GM21576 (cell line): Measurements from ENCODE around the gene KIFAP3.
"Not testable (repeated sequence)": the region's sequence is repeated elsewhere in the genome, so short reads cannot be mapped to it uniquely, and the experiment has no call there.

ENCODE experiments used
- ATAC-seq: cut with Tn5 transposase; IDR thresholded peaks from one replicate; pipeline ENCODE4 v1.9.1; 2021; ENCODE audit warnings: mild to moderate bottlenecking, moderate library complexity; ENCODE audit not compliant: unreplicated experiment

Gene KIFAP3

DNA sequence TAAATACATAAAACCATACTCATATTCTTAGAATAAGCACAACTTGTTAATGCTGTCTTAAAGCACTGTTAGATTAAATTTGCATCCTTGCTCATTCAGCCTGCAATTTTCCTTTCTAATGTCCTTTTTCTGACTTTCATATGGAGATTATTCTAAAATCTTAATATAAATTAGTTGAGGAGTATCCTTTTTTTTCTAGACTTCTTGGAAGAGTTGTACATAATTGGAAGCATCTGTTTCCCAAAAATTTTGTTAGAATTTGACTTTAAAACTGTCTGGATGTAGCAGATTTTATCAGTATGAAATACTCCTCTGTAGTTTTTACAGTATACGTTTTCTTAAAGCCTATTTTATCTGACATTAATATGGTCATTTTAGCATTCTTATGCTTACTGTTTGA, 9.7 kb downstream of the KIFAP3 start:
- ATAC-seq, result no peak

- no peak for ATAC-seq
Observed at GRCh38 chr1:170063109-170063826, 11.2 kb downstream of the KIFAP3 start.

DNA sequence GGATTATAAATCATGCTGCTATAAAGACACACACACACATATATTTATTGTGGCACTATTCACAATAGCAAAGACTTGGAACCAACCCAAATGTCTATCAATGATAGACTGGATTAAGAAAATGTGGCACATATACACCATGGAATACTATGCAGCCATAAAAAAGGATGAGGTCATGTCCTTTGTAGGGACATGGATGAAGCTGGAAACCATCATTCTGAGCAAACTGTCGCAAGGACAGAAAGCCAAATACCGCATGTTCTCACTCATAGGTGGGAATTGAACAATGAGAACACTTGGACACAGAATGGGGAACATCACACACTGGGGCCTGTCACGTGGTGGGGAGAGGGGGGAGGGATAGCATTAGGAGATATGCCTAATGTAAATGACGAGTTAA, 12.8 kb downstream of the KIFAP3 start:
- ATAC-seq, result not testable (repeated sequence)

- not testable (repeated sequence) for ATAC-seq
Observed at GRCh38 chr1:170060015-170060520, 14.4 kb downstream of the KIFAP3 start.

GRCh38 chr1:170049176-170049800, 25.2 kb downstream of the KIFAP3 start:
- no peak for ATAC-seq

- no peak for ATAC-seq
Observed at GRCh38 chr1:170048515-170048914, 26.0 kb downstream of the KIFAP3 start.

- no peak for ATAC-seq
Observed at GRCh38 chr1:170044187-170044586, 30.3 kb downstream of the KIFAP3 start.

DNA sequence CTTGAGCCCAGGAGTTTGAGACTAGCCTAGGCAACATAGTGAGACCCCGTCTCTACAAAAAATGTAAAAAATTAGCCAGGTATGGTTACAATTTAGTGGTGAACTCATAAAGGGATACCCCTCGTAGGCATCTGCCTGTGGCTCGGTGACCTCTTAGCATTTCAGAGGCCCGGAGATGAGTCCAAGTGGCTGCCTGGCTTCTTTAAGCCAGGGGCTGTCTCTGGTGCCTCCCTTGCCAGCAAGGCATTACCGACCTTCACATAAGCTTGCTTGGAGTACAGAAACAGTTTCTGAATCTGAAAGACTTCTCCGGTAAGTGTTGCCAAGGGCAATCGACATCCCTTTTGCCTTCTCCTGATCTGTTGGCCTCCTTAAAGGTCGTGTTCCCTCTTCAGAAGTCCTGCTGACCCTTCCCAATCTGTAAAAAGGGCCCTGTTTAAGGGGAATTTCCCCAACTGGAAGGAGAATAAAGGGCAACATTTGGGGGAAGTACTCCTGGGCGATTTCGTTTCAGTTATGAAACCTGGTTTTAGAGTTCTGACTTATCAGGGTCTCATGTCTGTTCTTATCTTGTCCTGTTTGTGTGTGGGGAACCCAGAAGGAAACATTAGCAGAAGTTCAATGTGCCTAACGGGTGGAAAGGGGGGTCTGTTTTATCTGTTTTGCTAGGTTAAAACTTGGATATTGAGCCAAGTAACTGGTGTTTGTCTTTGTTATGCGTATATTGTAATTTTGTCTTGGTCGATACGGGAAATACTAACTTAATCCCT, 32.9 kb downstream of the KIFAP3 start:
- ATAC-seq, result no peak

DNA sequence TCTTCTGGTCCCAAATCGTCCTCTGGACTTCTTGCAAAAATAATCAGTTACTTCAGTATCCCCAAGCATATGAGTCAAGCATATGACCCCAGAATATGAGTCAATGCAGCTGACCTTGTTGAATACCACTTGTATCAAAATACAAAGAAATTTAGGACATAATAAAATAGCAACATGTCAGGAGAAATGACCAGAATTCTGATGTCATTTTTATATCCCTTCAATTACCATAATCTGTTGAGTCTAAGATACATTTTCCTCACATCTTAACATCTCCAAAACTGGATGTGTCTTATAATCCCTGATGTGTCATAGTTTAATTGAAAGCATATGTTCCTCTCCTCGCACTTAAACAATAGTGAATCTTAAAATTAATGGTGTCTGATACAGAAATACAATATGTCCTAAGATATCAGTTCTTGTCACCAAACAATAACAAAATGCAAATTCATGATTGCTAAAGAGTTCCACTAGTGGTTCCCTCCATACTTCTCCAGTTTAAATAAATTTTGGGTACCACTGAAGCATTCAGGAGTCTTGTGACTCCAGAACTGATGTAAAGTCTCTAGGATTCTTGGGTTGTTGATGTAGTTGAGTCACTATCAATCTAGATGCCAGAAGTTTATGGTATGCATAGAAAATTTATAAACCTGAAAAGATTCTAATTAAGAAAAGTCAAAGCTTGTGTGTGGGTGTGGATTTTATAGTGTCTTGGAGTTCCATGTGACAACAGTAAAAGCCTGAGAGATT, 41.8 kb downstream of the KIFAP3 start:
- no peak for ATAC-seq

DNA sequence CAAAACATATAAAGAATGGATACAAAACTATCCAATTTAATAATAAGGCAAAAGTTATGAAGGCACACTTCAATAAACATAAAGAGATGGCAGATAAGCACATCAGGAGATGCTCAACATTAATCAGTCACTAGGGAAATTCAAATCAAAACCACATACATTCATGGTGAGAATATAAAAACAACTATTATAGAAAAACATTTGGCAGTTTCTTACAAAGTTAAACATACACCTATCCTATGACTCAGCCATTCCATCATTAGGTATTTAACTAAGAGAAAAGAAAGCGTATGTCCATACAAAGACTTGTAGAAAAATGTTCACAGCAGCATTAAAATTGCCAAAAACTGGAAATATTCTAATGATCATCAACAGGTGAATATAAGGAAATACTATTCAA, 44.3 kb downstream of the KIFAP3 start:
- ATAC-seq, result no peak

GRCh38 chr1:170027760-170028159, 46.7 kb downstream of the KIFAP3 start:
- ATAC-seq, result no peak

DNA sequence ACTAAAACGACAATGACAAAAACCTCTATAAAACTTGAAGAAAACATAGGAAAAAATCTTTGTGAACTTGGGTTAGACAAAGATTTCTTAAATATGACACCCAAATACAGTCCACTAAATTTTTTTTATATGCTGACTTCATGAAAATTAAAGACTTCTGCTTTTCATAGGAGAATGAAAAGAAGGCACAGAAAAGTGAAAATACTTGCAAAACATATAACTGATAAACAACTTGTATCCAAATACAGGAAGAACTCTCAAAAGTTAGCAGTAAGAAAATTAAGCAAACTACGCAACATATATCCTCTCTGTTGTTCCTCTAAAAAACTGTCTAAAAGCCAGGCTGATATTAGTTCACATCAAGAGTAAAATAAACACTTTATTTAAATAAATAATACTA, 53.6 kb downstream of the KIFAP3 start:
- ATAC-seq, result no peak

DNA sequence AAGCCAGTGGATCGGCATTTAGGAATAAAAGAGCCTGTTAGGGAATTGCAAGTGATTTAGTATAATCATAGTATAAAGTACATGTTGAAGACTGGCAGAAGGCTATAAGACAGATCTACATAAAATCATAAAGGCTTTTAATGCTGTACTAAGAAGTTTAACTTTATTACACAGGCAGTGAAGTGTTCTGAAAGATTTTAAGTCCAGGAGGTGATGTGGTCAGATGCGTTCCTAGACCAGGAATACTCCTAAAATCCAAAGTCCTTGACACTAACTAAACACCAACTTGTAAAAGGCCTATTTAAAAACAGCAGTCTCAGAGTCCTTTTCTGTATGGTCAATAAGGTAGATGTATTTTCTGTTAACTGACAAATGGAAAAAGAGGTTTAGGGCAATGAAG, 57.0 kb downstream of the KIFAP3 start:
- ATAC-seq, result no peak

- no peak for ATAC-seq
Observed at GRCh38 chr1:170012920-170013319, 61.6 kb downstream of the KIFAP3 start.

DNA sequence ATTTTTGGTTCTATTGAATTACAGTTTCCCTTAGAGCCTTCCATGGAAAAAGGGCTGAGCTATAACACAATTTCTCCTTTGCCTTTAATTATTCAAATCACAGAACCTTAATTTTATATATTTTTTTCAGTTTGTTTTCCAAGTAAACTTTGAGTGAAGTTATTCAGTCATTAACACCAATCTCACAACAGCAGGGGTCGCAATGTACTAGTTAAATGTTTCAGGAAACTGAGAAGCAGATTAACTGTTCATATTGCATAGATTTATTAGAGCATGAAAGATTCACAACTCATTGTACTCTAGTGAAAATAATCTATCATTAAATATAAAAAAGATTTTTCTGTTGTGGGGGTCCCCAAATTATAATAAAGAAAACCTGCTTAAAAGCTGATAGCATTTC, 64.1 kb downstream of the KIFAP3 start:
- ATAC-seq, result no peak

- no peak for ATAC-seq
Observed at GRCh38 chr1:170009551-170009950, 64.9 kb downstream of the KIFAP3 start.

DNA sequence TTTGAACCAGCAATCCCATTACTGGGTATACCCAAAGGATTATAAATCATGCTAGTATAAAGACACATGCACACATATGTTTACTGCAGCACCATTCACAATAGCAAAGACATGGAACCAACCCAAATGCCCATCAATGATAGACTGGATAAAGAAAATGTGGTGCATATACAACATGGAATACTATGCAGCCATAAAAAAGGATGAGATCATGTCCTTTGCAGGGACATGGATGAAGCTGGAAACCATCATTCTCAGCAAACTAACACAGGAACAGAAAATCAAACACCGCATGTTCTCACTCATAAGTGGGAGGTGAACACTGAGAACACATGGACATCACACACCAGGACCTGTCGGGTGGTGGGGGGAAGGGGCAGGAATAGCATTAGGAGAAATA, 65.8 kb downstream of the KIFAP3 start:
- ATAC-seq, result not testable (repeated sequence)

DNA sequence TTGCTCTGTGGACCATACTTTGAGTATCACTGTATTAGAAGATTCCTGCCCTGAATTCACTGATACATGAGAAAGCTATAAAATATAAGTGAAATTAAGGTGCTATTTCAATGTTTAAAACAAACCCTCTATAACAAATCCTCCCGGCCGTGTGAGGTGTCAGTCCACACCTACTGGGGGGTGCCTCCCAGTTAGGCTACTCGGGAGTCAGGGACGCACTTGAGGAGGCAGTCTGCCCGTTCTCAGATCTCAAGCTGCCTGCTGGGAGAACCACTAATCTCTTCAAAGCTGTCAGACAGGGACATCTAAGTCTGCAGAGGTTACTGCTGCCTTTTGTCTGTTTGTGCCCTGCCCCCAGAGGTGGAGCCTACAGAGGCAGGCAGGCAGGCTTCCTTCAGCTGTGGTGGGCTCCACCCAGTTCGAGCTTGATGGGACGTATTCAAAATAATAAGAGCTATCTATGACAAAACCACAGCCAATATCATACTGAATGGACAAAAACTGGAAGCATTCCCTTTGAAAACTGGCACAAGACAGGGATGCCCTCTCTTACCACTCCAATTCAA, 71.1 kb downstream of the KIFAP3 start:
- not testable (repeated sequence) for ATAC-seq

DNA sequence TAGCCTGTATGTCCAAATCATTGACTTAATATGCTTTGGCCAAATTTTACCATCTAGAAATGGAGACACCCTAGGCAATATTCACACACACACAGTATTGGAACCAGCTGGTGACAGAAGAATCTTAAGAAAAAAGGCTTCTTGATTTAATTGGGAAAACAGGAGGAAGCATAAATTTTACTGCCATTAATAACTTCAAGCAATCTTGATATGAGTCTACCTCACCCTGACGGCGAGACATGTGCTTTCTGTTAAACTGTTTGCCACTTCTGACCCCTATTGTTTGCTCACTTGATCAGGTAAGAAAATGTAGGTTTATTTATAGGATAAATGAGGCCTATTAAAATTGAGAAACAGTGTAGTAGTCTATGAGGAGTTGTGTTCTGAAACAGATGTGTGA, 73.2 kb downstream of the KIFAP3 start:
- ATAC-seq, result no peak

DNA sequence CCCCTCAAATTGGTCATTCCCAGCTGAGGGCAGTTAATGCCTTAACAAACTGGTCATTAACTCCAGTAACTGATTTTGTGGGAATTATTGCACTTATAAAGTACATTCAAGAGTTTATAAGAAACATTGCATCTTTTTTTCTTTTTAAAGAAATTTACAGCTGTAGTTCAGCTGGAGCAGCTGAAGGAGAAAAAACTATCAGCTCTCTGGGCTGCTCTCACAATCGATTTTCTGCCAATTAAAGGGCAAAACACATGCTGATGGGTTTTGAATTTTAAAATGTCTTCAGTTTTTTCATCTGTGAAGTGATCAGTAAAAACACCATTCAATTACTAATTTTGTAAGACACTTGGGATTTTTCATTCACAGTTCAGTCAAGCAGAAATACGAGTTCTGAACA, 74.7 kb downstream of the KIFAP3 start:
- no peak for ATAC-seq

- ATAC-seq, result no peak
Observed at GRCh38 chr1:169999331-169999741, 75.2 kb downstream of the KIFAP3 start.
